Kidney (tissue), 14 donors: Measurements from ENCODE around the gene RRP1B. TPM values are rescaled to one million over a fixed set of nuclear protein-coding genes. Genes with fewer than 3 reads are reported as not detected.

Experiments
- DNase-seq, 5 donors: peaks; one replicate each; pipeline ENCODE4 v3.0.0-alpha.2; 2013 to 2020
- FAIRE-seq: peaks from 2 replicates; lab custom pipeline; 2012; peaks lifted over from hg19 to GRCh38; lab: Jason Lieb, UNC
- H3K27ac ChIP-seq, 2 donors: one replicate each; pipeline ENCODE4 v1.7.0; 2013; ENCODE audit warnings: low read depth in 2 of 2, low read length in 2 of 2, inconsistent platforms in 1 of 2
- H3K27me3 ChIP-seq: one replicate; pipeline ENCODE4 v1.7.1; 2013; ENCODE audit warnings: low read length, inconsistent platforms; ENCODE audit not compliant: control insufficient read depth, insufficient read depth
- H3K36me3 ChIP-seq, 3 donors: one replicate each; pipeline versions ENCODE4 v1.7.0 to v1.7.1; 2013; ENCODE audit warnings: low read length in 3 of 3, control low read depth in 1 of 3, inconsistent platforms in 1 of 3; ENCODE audit not compliant: insufficient read depth in 3 of 3, control insufficient read depth in 2 of 3
- H3K4me1 ChIP-seq, 3 donors: one replicate each; pipeline versions ENCODE4 v1.7.0 to v1.7.1; 2013; ENCODE audit warnings: low read length in 3 of 3, inconsistent platforms in 1 of 3, low read depth in 1 of 3; ENCODE audit not compliant: control insufficient read depth in 2 of 3, insufficient read depth in 2 of 3
- H3K4me3 ChIP-seq, 3 donors: one replicate each; pipeline versions ENCODE4 v1.7.0 to v1.8.1; 2013; ENCODE audit warnings: low read length in 3 of 3, control low read depth in 1 of 3, inconsistent platforms in 1 of 3
- H3K9ac ChIP-seq, 3 donors: one replicate each; pipeline versions ENCODE4 v1.7.0 to v1.7.1; 2013; ENCODE audit warnings: low read length in 3 of 3, control low read depth in 1 of 3, inconsistent platforms in 1 of 3
- H3K9me3 ChIP-seq, 3 donors: one replicate each; pipeline versions ENCODE4 v1.7.0 to v1.7.1; 2013; ENCODE audit warnings: low read length in 3 of 3, control low read depth in 1 of 3, inconsistent platforms in 1 of 3; ENCODE audit not compliant: control insufficient read depth in 2 of 3, insufficient read depth in 1 of 3
- CTCF ChIP-seq: IDR thresholded peaks from 3 replicates; pipeline ENCODE4 v1.5.1; 2012; ENCODE audit warnings: mild to moderate bottlenecking, moderate library complexity, borderline replicate concordance; ENCODE audit not compliant: insufficient read depth; ENCODE audit errors: extremely low read depth
- intact Hi-C: fragments of 100-400 bp; cut with DNase I; formaldehyde crosslinking; loops from one replicate; pipeline ENCODE4 v1.11.1; 2022
- polyA plus RNA-seq: library from polyadenylated mRNA; stranded (reverse); fragments of 350-450 nt; fragmentation: Illumina TruSeq; extraction: RNeasy Lipid Tissue Mini Kit (QIAGEN cat#74804); gene quantifications from one replicate; pipeline ENCODE4 v1.2.3, GENCODE V29; 2014; ENCODE audit warnings: low read depth, low replicate concordance; ENCODE audit not compliant: insufficient read depth
- total RNA-seq: library from RNA; stranded (reverse); fragmentation: NEBNext Ultra II Directional; extraction: Animal tissue kit (Norgen Biotek cat#: 25700); gene quantifications from one replicate; pipeline ENCODE4 v1.2.1, GENCODE V29; 2021
- donor health status: control.
- donor health status: control.
- donor health status: control.
- donor health status: control.
- donor health status: control.
- donor health status: DM: yes; HTN: yes; CAD: no.
- donor health status: Normal renal cell carcinoma (clear cell type).

Gene RRP1B
- total and polyA plus RNA-seq, 2 donors from 2014 or later = 5.0 to 17.8 TPM

- no peaks in the 10 kb centered on the region for H3K27me3 ChIP-seq
- no peak overlapping the region for H3K27ac ChIP-seq
- H3K9ac ChIP-seq = no peak overlapping the region
- no peak overlapping the region for H3K4me3 ChIP-seq
- peaks cover 0 to 2% (median 0%) of the 10 kb centered on the region in 3 donors for H3K36me3 ChIP-seq
- FAIRE-seq (no peak), DNase-seq (no peak)
- H3K4me1 ChIP-seq = peaks cover 0 to 8% (median 4%) of the 10 kb centered on the region in 3 donors
- intact Hi-C loops = no loop called here
- TF ChIP-seq CTCF = no peak
- H3K9me3 ChIP-seq = no peaks in the 10 kb centered on the region
Observed at GRCh38 chr21:43663033-43663432, 3.7 kb downstream of the RRP1B start.

- Histone ChIP-seq H3K9ac (no peak overlapping the region), H3K27me3 (no peaks in the 10 kb centered on the region), H3K4me1 (peaks cover 0 to 8% (median 0%) of the 10 kb centered on the region in 3 donors), H3K36me3 (peaks cover 0 to 2% (median 0%) of the 10 kb centered on the region in 3 donors), H3K4me3 (no peak overlapping the region), H3K27ac (no peak overlapping the region), H3K9me3 (no peaks in the 10 kb centered on the region)
- DNase-seq (no peak), FAIRE-seq (no peak)
- intact Hi-C loops = no loop called here
- no peak for TF ChIP-seq CTCF
Observed at GRCh38 chr21:43664358-43664757, 5.0 kb downstream of the RRP1B start.

GRCh38 chr21:43665879-43666278, 6.5 kb downstream of the RRP1B start:
- Histone ChIP-seq H3K27me3 (no peaks in the 10 kb centered on the region), H3K36me3 (peaks cover 0 to 2% (median 0%) of the 10 kb centered on the region in 3 donors), H3K4me1 (no peaks in the 10 kb centered on the region), H3K9ac (no peak overlapping the region), H3K9me3 (no peaks in the 10 kb centered on the region), H3K4me3 (no peak overlapping the region), H3K27ac (no peak overlapping the region)
- no peak for TF ChIP-seq CTCF
- FAIRE-seq (no peak), DNase-seq (no peak)
- intact Hi-C loops = no loop called here
